HG03575 (cell line): Measurements from ENCODE around the gene RASSF1.

ENCODE experiments used
- ATAC-seq: cut with Tn5 transposase; IDR thresholded peaks from one replicate; pipeline ENCODE4 v1.9.1; 2021; ENCODE audit not compliant: unreplicated experiment, insufficient number of reproducible peaks, low FRiP score; ENCODE audit errors: extremely low read depth

The RASSF1 gene

DNA sequence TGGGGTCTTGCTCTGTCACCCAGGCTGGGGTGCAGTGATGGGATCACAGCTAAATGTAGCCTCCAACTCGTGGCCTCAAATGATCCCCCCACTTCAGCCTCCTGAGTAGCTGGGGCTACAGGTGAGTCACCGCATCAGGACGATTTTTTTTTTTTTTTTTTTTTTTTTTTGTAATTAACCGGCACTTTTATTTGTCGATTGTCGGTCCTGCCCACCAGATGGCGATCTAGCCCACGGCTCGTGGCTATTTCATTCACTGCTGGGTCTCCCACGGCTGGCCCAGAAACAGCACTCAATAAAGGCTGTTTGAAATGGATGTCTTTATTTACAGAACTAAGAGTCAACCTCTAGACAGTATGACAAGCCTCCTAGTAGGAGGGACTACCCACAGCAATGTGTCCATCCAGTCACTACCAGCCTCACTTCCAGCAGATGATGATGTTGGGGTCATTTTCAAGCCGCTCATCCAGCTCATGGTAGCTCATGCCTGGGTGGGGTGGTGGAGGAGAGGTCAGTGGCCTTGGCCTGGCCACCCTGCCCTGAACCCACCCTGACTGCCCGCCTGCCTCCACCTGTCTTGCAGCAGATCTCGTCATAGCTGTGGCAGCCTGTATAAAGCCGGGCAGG, 6.7 kb upstream of the RASSF1 start:
- no peak for ATAC-seq

DNA sequence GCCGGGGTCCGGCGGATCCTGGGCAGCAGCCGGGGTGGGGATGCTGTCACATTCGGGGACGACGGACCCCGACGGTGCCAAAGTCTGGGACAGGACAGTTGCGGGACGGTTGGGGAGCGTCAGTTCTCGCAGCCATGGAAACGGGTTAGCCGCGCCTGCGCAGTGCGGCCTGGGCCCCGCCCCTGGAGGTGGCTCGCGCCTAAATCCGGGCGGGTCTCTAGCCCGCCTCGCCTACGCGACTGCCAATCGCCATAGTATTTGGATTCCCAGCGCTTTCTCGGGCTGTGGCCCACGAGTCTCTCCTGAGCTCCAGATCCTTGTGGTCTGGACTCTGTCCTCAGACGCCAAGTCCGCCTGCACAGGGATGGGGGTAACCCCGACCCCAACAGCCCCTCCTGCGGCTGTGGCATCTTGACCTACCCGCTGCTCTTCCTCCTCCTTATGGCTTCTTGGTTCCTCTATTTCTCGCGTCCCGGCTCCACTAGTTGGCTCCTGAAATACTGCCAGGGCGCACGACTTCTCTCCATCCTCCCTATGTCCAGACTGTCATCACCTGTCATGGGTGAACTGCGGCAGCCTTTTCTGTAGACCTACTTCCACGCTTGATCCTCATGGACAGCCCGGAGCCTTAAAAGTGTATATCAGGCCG, 5.1 kb upstream of the RASSF1 start, which contains the start of gene ZMYND10:
TSS of gene ZMYND10 (minus strand) at position 147 of the 649 bp plus-strand sequence. CDS start 153 bp downstream, outside the sequence.
- no peak for ATAC-seq

DNA sequence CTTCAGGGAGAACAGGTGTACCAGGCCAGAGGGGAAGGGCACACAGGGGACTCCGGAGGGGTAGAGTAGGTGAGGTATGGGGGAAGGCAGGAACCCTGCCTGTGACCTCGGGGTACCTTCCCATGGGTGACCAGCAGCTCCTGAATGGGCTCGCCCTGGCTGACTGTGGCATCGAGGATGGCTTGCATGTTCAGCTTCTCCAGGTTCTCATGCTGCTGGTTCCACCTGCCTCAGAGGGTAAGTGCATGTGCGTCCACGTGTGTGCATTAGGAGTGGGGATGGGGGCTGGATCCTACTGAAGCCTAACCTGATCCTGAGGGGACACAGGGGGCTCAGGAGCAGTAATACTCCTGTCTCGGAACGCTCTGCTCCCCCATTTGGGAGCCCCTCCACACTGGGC, 4.4 kb upstream of the RASSF1 start:
- ATAC-seq: no peak

DNA sequence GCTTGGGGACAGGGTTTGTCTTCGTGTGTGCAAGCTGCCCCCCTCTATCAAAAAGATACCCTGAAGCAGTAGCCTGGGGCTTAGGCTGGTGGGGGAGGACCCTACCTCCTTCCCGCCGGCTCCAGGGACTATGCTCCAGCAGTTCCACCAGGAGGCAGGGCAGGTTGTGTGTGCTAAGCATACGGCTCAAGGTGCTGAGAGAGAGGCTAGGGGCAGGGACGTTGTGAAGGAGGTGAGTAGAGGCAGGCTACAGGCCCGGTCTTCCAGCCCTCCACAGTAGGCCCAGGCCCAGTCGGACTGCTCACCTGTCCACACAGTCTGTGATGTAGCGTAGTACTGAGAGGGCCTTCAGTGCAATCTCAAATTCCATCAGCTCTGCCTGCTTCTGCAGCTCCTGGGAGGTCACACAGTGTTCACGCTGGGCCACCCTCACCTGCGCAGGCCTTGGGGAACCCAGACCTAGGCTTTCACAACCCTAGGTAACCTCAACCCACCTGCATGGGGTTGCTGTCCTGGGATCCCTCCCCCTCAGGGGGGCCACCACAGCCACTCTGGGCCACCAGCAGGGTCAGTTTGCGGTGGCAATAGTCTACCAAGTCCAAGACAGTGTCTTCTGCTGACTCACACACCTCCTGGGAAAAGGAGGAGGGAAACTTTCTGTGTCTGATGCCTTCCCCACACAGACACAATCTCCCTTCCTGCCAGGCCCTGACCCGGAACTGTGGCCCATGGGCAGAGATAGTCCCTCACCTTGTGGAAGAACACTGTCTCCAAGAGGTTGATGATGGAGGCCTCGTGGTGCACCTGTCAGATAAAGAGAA, 2.4 kb upstream of the RASSF1 start:
- no peak for ATAC-seq

DNA sequence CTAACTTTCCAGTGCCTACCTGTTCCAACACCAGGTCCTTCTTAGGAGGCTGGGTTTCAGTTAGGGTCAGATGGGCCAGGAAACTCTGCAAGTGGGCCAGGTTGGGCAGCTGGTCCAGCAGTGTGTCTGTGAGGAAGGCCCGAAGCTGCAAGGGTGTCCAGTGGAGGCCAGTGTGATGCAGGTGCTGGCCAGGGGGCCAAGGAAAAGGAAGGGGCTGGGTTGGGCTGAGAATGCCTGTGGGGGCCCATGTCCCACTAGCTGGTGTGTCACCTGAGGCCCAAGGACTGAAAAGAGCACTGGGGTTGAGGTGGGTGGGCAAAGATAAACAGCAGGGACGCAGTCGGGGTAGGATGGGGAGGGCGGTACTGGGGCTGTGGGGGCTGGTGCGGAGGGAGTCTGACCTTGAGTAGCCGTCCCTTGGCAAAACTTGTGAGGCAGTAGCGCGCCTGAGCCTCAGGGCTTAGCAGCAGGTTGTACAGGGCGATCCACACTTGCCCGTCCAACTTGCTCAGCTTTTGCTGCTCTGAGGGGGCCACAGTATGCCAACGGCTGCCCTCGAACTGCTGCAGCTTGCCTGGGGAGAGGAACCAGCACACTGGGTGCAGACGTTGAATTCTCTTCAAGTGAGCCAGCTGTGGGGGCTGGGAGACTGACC, 1.5 kb upstream of the RASSF1 start:
- ATAC-seq: no peak

DNA sequence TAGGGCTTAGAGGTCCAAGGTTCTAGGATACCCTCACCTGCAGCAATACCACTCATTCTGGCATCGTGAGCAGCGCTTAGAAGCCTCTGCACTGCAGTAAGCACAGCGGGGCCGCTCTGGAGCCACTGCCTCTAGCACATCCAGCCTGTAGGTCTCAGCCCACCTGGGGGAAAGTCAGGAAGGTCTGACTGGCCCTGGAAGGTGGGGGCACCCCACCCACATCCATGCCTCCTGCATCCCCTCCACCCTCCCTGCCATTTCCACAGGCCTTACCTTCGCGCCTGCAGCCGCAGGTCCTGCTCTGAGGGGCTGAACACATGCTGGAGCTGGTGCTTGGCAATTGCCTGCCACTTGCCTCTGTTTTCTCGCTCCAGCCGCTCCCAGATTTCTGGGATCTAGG, 901 bp upstream of the RASSF1 start:
- ATAC-seq: no peak

DNA sequence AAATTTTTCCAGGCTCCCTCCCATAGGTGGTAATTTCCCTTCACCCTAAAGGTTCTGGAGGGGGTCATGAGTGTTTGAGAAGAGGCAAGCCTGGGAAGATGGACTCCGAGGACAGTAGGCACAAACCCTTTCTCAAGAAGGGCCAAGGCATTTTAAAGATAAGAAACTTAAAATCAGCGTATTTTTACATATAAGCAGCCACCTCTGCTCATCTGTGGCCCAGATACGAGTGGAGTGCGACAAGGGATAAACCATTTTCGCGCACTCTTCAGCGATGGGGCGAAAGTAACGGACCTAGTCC, 539 bp downstream of the RASSF1 start:
- ATAC-seq: no peak

DNA sequence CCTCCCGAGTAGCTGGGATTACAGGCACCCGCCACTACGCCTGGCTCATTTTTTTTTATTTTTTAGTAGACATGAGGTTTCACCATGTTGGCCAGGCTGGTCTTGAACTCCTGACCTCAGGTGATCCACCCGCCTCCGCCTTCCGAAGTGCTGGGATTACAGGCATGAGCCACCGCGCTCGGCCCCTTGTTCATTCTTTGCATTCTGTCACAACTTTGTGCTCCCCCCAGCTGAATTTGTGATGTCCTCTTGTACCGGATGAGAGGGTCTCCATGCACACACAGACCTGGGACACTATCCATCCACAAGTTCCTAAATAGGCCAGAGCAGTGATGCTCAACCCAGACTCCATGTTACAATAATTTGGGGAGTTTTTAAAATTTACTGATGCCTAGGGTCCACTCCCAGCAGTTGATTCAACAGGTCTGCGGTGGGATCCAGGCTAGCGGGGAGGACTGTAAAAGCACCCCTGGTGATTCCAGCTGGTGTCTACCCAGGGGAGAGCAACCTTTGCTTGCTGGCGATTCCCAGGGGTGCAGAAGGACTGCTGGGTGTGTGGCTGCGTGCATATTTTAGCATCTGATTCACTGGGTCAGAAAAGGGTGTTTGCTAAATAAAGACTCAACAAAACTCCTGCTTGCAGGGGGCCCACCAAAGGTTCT, 1.0 kb downstream of the RASSF1 start:
- no peak for ATAC-seq

DNA sequence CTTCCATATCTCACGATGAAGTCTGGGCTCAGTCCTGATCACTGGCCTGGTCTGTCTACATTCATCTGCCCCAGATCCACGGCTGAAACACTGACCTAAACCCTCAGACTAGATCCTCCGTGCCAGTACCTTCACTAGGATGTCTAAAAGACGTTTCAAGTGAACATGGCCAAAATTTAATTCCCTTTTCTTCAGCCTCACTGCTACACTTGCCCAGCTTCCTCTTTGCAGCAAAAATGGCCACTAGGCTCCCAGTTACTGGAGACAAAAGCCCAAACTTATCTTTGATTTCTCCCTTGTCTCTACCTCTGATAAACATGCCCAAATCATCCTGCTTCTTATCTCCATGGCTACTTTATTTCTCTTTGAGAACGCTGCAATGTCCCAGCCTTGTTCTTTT, 1.7 kb downstream of the RASSF1 start:
- ATAC-seq: no peak

DNA sequence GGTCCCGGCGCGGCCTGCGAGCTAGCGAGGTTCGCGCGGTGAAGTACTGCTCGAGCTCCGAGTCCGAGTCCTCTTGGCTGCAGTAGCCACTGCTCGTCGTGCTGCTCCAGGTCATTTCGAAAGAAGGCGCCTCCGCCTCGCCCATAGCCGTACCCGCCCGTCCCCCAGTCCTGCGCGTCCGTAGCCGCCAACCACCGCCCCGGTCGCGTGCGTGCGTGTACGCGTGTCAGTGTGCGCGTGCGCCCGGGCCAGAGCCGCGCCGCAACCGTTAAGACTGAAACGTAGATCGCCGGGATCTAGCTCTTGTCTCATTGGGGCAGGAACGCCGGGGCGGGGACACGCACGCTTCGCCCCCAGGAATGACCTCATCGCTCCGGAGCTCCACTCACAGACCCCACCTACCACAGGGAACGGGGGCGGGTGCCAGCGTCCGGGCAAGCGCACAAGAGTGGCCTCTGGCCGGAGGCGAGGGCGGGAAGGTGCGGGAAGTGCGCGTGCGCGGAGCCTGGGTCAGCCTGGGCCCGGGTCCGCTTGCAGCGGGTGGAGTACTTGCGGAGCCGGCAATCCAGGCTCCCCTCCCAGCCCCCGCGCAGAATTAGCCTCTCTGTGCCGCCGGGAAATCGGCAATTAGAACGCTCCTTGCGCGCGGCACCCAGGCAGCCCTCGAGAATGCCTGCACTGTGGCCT, 3.3 kb downstream of the RASSF1 start:
- ATAC-seq: peak; percentile 33

DNA sequence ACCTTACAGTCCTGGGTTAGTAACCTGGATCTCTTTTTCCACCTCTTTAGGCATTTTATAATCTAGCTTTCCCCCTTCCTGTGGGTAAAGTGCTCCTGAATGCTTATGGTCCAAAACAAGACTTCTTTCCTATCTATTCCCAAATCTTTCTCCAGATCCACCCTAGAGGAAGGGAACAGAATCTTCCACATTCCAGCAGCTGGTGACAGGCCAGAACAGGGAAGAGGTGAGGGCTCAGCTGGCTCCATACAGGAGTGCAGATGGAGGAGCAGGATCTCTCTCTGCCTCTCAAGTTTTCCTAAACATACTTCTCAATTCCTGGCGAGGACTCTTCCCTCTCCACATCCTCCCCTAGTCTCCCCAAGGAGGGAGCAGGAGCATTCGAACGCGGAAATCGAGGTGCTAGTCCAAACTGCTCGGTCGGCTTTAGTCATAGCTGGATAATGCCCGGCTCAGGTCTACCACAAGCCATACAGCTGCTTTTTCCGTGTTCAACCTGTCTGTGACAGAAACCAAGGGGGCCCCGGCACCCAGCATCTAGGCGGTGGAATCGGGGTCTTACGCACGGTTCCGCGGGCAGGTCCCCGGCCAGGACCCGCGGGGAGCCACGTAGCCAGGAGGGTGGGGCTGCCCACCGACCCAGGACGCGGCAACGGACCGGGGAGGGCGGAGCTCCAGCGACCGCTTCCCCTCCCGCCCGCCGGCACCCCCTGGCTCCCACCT, 4.0 kb downstream of the RASSF1 start:
- ATAC-seq: peak; percentile 13

DNA sequence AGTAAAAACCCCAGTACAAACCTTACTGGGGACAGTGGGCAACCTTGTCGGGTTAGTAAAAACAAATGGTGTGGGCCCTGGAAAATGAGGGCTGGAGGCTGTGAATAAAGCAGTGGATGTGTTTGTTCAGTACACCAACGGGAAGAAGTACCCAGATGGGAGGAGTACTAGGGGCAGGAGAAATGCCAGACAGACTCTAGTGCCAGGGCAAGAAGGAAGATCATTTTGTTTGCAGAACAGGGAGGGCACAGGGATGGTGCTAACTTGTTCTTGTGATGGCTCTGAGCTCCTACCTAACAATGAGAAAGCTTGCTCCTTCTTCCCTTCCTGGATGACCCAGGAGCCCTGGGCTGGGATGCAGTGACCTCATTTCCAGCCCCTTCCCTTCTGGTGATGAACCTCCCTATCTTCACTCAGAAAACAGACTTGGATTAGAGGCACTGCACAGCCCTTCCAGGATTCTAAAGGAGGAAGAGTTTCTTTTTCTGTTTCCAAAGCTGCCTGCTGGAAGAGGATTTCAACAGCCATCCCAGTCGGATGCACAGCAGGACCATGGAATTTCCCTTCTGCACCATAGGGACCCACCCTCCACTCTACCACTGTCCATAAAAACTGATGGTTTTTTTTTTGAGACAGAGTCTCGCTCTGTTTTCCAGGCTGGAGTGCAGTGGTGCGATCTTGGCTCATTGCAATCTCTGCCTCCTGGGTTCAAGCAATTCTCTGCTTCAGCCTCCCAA, 6.1 kb downstream of the RASSF1 start:
- ATAC-seq: no peak

DNA sequence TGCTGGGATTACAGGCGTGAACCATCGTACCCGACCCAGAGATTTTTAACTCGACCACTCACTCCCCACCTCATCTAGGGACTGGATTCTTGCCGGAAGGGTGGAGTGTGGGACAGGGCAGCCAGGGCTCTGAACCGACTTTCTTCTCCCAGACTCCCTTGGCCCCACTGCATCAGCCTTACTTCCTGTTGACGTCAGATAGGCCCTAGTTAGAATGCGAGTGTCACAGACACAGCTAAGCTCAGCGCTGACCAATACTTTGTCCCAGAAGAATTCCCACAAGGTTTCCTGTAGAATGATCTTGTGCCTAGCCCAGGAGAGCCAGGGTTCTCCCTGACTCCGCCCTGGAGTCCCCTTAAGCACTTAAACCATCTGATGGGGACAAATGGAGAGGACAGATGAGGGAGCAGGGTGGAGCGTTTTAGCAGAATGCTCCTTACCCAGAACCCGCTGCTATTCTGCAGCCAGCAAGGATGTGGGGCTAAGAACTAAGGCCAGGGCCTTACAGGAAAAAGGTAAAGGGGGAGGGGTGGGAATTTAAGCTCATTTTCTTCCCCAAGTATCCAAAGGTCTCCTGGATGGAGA, 6.8 kb downstream of the RASSF1 start:
- ATAC-seq: no peak

DNA sequence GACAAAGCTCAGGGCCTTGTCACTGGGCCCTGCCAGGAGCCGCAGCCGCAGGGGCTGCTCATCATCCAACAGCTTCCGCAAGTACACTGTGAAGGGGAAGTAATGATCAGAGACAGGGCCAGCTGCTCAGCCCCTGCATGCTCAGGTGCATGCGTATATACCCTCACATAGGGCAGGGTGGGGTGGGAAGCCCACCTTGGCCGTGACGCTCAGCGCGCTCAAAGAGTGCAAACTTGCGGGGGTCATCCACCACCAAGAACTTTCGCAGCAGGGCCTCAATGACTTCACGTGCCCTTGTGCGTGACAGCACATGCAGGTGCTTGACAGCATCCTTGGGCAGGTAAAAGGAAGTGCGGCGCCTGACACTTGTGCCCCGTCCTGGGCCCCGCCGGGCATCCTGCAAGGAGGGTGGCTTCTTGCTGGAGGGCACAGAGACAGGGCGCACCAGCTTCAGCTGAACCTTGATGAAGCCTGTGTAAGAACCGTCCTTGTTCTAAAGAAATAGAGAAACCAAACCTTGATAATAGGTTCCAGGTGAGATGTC, 9.2 kb downstream of the RASSF1 start:
- no peak for ATAC-seq

DNA sequence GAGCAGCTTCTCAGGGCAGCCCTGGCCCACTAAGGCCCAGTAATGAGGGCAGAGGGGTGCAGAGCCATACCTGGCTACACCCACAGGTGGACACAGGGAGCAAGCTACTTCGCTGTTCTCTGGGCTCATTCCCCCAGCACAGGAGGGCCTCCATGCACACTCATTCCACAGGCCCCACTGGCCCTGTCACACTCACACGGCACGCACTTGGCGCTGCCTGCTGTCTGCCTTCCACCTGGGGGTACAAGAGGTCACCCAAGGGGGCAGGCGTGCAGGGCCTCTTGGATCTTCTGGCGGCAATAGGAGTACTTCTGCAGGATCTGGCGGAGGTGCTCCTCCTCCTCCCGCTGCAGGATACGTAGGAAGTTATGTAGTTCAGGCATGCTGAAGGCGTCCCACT, 10.3 kb downstream of the RASSF1 start:
- no peak for ATAC-seq

DNA sequence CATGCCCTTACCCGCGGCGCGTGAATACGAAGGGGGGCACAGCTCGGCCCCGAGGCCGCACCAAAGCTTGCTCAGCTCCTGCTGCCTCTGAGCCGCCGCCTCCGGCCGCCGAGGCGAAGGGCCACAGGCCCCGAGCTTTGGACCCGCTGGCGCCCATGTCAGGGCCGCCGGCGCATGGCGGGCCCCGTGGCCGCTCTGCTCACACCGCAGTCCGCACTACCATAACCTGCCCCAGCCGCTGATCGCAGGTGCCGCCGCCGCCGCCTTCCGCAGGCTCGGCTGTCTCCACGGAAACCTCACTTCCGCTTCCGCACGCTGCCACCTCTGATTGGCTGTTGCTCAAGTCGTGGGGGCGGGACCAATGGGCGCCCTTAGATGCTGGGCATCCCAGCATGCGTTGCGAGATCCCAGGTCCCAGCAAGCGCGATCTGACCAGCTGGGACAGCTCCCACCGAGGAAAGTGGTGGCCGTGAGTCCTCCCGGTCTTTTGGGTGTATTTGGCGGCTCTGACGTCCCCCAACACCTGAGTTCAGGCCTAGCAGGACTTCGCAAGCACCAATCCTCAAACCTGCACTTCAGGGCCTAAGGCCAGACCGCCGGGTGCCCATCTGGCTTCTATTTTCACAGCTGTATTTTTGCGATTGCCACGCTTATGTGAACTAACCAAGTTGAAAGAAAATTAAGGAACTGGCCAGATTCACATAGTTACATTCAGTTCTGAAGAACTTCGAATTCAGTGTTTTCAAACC, 12.5 kb downstream of the RASSF1 start, which contains the start of gene TUSC2:
TSS of gene TUSC2 (minus strand) at position 281 of the 749 bp plus-strand sequence. CDS start at position 157, 124 bp downstream.
- ATAC-seq: peak; percentile 38
